DND-41 (cell line): ENCODE measurements around the gene PLEKHA5.

ENCODE experiments used
- ATAC-seq: fragments of 200-7000 bp; cut with Tn5 transposase; 3 replicates; pipeline ENCODE4 v1.9.1; 2021; ENCODE audit warnings: low read depth; ENCODE audit not compliant: insufficient read depth
- DNase-seq: peaks from one replicate; pipeline ENCODE4 v3.0.0-alpha.2; 2020
- H2AFZ ChIP-seq: 2 replicates; pipeline ENCODE4 v1.6.0; 2012; ENCODE audit warnings: low read depth, low read length
- H3K27ac ChIP-seq: 2 replicates; pipeline ENCODE4 v1.5.1; 2012; ENCODE audit warnings: low read length, inconsistent platforms
- H3K27me3 ChIP-seq: fragments of 200-600 bp; sonication (generic); 2 replicates; pipeline ENCODE4 v1.6.0; 2012; ENCODE audit warnings: low read length, mild to moderate bottlenecking, inconsistent platforms; ENCODE audit not compliant: insufficient read depth, poor library complexity
- H3K36me3 ChIP-seq: 2 replicates; pipeline ENCODE4 v1.5.1; 2012; ENCODE audit warnings: low read length, inconsistent platforms; ENCODE audit not compliant: insufficient read depth
- H3K4me1 ChIP-seq: 2 replicates; pipeline ENCODE4 v1.5.1; 2012; ENCODE audit warnings: mild to moderate bottlenecking, low read length; ENCODE audit not compliant: insufficient read depth
- H3K4me2 ChIP-seq: 2 replicates; pipeline ENCODE4 v1.6.0; 2012; ENCODE audit warnings: mild to moderate bottlenecking, moderate library complexity, low read length, inconsistent platforms; ENCODE audit not compliant: insufficient read depth
- H3K4me3 ChIP-seq, 2 experiments: fragments of 200-600 bp in 1 of 2; shearing (Covaris generic) in 1 of 2; 2 replicates each; pipeline ENCODE4 v1.5.1; 2012 to 2016; ENCODE audit warnings: inconsistent platforms in 2 of 2, low read length in 2 of 2, mild to moderate bottlenecking in 2 of 2, low read depth in 1 of 2, moderate library complexity in 1 of 2
- H3K79me2 ChIP-seq: 2 replicates; pipeline ENCODE4 v1.6.0; 2012; ENCODE audit warnings: low read length, inconsistent platforms; ENCODE audit not compliant: insufficient read depth
- H3K9ac ChIP-seq: 2 replicates; pipeline ENCODE4 v1.6.0; 2012; ENCODE audit warnings: low read depth, mild to moderate bottlenecking, inconsistent platforms, low read length, moderate library complexity
- H3K9me3 ChIP-seq: 2 replicates; pipeline ENCODE4 v1.5.1; 2012; ENCODE audit warnings: low read length, moderate library complexity, mild to moderate bottlenecking, inconsistent platforms; ENCODE audit not compliant: insufficient read depth, severe bottlenecking
- H4K20me1 ChIP-seq: 2 replicates; pipeline ENCODE4 v1.6.0; 2012; ENCODE audit warnings: low read length; ENCODE audit not compliant: insufficient read depth
- CTCF ChIP-seq: IDR thresholded peaks from 2 replicates; pipeline ENCODE4 v1.5.1; 2012; ENCODE audit warnings: borderline replicate concordance, low read length, moderate library complexity, mild to moderate bottlenecking; ENCODE audit not compliant: poor library complexity, severe bottlenecking; ENCODE audit errors: extremely low read depth
- EZH2 ChIP-seq: IDR thresholded peaks from 3 replicates; pipeline ENCODE4 v1.6.1; 2012; ENCODE audit warnings: borderline replicate concordance, low read depth, mild to moderate bottlenecking, moderate library complexity, low read length, inconsistent platforms; ENCODE audit not compliant: severe bottlenecking

The PLEKHA5 gene

GRCh38 chr12:19211802-19212201, 82.3 kb downstream of the PLEKHA5 start:
- ATAC-seq (no peak), DNase-seq (no peak)
- no peak for TF ChIP-seq EZH2
- no peak for TF ChIP-seq CTCF
- no peak overlapping the region for H3K9ac ChIP-seq
- no peaks in the 10 kb centered on the region for H3K27me3 ChIP-seq
- no peak overlapping the region for H3K4me3 ChIP-seq
- H3K27ac ChIP-seq: no peak overlapping the region
- H3K79me2 ChIP-seq: no peaks in the 10 kb centered on the region
- no peaks in the 10 kb centered on the region for H3K4me1 ChIP-seq
- H4K20me1 ChIP-seq: no peaks in the 10 kb centered on the region
- H3K9me3 ChIP-seq: peaks cover 3% of the 10 kb centered on the region
- no peaks in the 10 kb centered on the region for H3K36me3 ChIP-seq
- no peak overlapping the region for H2AFZ ChIP-seq
- H3K4me2 ChIP-seq: no peak overlapping the region

GRCh38 chr12:19212245-19212644, 82.7 kb downstream of the PLEKHA5 start:
- Histone ChIP-seq H3K79me2 (no peaks in the 10 kb centered on the region), H2AFZ (no peak overlapping the region), H3K36me3 (no peaks in the 10 kb centered on the region), H3K27me3 (no peaks in the 10 kb centered on the region), H3K27ac (no peak overlapping the region), H4K20me1 (no peaks in the 10 kb centered on the region), H3K4me1 (no peaks in the 10 kb centered on the region), H3K4me3 (no peak overlapping the region), H3K9ac (no peak overlapping the region), H3K9me3 (peaks cover 3% of the 10 kb centered on the region), H3K4me2 (no peak overlapping the region)
- DNase-seq: no peak
- ATAC-seq: no peak
- TF ChIP-seq EZH2 (no peak), CTCF (no peak)

- Histone ChIP-seq H2AFZ (no peak overlapping the region), H4K20me1 (no peaks in the 10 kb centered on the region), H3K36me3 (no peaks in the 10 kb centered on the region), H3K9me3 (peaks cover 3% of the 10 kb centered on the region), H3K4me1 (no peaks in the 10 kb centered on the region), H3K4me3 (no peak overlapping the region), H3K9ac (no peak overlapping the region), H3K4me2 (no peak overlapping the region), H3K79me2 (no peaks in the 10 kb centered on the region), H3K27ac (no peak overlapping the region), H3K27me3 (no peaks in the 10 kb centered on the region)
- DNase-seq (no peak), ATAC-seq (no peak)
- TF ChIP-seq CTCF: no peak
- no peak for TF ChIP-seq EZH2
These were observed 84.5 kb downstream of the PLEKHA5 start for GRCh38 chr12:19214020-19214419.

GRCh38 chr12:19215115-19215514, 85.6 kb downstream of the PLEKHA5 start:
- Histone ChIP-seq H3K9ac (no peak overlapping the region), H2AFZ (no peak overlapping the region), H3K36me3 (no peaks in the 10 kb centered on the region), H3K27me3 (no peaks in the 10 kb centered on the region), H3K79me2 (no peaks in the 10 kb centered on the region), H3K4me3 (no peak overlapping the region), H3K4me2 (no peak overlapping the region), H4K20me1 (no peaks in the 10 kb centered on the region), H3K9me3 (no peaks in the 10 kb centered on the region), H3K27ac (no peak overlapping the region), H3K4me1 (no peaks in the 10 kb centered on the region)
- DNase-seq (no peak), ATAC-seq (no peak)
- TF ChIP-seq CTCF (no peak), EZH2 (no peak)
